GM20000 (cell line): ENCODE results near the gene ADGRD1.

ENCODE experiments used
- DNase-seq: peaks from one replicate; pipeline ENCODE4 v3.0.0; 2012; ENCODE audit warnings: low spot score
- CTCF ChIP-seq: IDR thresholded peaks from 2 replicates; pipeline ENCODE4 v1.5.1; 2012; ENCODE audit warnings: mild to moderate bottlenecking, control low read depth; ENCODE audit errors: extremely low read depth, missing control alignments

Gene ADGRD1

GRCh38 chr12:131162113-131162512, 208.4 kb downstream of the ADGRD1 start:
- TF ChIP-seq CTCF = no peak
- no peak for DNase-seq

GRCh38 chr12:131163189-131163738, 209.6 kb downstream of the ADGRD1 start:
- TF ChIP-seq CTCF = no peak
- DNase-seq = no peak

- TF ChIP-seq CTCF = no peak
- DNase-seq = no peak
Observed at GRCh38 chr12:131164096-131164872, 210.6 kb downstream of the ADGRD1 start.

- DNase-seq = no peak
- TF ChIP-seq CTCF = no peak
Observed at GRCh38 chr12:131166717-131167116, 213.0 kb downstream of the ADGRD1 start.

GRCh38 chr12:131167334-131167733, 213.6 kb downstream of the ADGRD1 start:
- no peak for TF ChIP-seq CTCF
- no peak for DNase-seq

- DNase-seq = no peak
- TF ChIP-seq CTCF = no peak
Observed at GRCh38 chr12:131171029-131171428, 217.3 kb downstream of the ADGRD1 start.

- no peak for TF ChIP-seq CTCF
Observed at GRCh38 chr12:131174901-131175300, 221.2 kb downstream of the ADGRD1 start.

More at GRCh38 chr12:131174901-131175300, 221.2 kb downstream of the ADGRD1 start:
- no peak for DNase-seq
